Esophagus muscularis mucosa (tissue), 3 donors: Measurements from ENCODE around the gene ASIC2.

Experiments used
- CTCF ChIP-seq, 3 experiments: fragments of 200-600 bp in 2 of 3; fragments of 450-650 bp in 1 of 3; sonication (generic) in 2 of 3; IDR thresholded peaks; one replicate each; pipeline ENCODE4 v1.5.1; 2017 to 2019; ENCODE audit warnings: antibody characterized with exemption in 3 of 3, mild to moderate bottlenecking in 2 of 3, moderate library complexity in 1 of 3
- POLR2A ChIP-seq: fragments of 450-650 bp; IDR thresholded peaks from one replicate; pipeline ENCODE4 v1.6.1; 2017; ENCODE audit warnings: antibody characterized with exemption, moderate library complexity, mild to moderate bottlenecking, low read depth

- TF ChIP-seq CTCF (IDR thresholded peaks at IDR 0.05), result no peak
- no peak for TF ChIP-seq POLR2A
Observed at GRCh38 chr17:32980230-32980629, 312.9 kb downstream of the ASIC2 start.
